ENCODE measurements around the gene TWIST1.

The TWIST1 gene

DNA sequence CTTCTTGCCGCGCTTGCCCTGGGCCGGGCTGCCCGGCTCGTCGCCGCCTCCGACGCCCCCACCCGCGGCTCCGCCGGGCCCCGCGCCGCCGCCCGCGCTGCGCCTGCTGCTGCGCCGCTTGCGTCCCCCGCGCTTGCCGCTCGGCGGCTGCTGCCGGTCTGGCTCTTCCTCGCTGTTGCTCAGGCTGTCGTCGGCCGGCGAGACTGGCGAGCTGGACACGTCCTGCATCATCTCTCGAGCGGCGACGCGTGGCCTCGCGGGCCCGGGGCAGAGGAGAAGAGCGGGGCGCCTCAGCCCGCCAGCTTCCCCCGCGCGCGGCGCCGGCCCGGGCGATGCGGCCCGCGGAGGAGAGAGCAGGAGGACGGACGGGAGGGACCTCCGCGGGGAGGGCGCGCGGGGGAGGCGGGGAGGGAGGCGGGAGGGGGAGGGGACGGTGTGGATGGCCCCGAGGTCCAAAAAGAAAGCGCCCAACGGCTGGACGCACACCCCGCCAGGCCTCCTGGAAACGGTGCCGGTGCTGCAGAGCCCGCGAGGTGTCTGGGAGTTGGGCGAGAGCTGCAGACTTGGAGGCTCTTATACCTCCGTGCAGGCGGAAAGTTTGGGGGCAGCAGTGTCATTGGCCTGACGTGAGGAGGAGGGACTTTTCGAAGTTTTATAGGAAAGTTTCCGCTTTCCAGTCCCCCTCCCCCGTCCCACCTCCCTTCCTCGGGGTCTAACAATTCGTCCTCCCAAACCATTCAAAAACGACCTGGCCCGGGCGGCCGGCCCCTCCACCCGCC is at the start of gene TWIST1:
TSS of gene TWIST1 (minus strand) at position 546 of the 779 bp plus-strand sequence. CDS start at position 231, 315 bp downstream.
- no peak for DNase-seq

DNA sequence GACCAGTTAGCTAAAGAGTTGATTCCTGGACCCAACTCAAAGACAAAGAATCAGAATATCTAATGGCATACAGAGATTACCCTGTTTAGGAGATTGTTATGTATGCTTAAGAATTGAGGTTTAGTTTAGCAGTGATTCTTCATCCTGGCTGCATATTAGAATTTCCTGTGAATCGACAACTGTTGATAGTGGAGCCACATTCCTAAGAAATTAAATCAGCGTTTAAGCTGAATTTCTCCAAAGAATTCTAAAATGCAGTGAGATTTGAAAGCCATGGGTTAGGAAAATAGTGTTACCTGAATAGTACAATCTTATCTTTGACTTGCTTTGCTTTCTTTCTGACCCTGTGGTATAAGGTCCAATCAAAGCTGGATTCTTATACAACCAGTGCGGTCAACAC is 44.2 kb upstream of the TWIST1 start:
- no peak for DNase-seq

DNA sequence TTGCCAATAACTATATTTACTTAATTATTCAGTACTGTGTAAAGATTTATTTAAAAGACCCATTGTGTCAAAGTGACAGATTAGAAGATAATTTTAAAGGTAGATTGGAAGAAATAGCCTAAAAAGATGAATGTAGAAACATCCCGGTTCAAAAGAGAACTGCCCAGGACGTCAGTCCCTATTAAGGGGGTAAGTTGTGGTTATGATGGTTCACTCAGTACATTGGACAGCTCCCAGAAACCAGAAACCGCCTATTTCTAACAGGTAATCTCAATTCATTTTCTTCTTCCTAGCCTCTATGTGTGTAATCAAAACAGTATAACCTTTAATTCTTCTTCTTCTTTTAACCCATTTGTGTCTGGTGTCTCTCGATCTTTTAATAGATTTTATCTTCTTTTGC is 29.3 kb upstream of the TWIST1 start:
- no peak for DNase-seq

DNA sequence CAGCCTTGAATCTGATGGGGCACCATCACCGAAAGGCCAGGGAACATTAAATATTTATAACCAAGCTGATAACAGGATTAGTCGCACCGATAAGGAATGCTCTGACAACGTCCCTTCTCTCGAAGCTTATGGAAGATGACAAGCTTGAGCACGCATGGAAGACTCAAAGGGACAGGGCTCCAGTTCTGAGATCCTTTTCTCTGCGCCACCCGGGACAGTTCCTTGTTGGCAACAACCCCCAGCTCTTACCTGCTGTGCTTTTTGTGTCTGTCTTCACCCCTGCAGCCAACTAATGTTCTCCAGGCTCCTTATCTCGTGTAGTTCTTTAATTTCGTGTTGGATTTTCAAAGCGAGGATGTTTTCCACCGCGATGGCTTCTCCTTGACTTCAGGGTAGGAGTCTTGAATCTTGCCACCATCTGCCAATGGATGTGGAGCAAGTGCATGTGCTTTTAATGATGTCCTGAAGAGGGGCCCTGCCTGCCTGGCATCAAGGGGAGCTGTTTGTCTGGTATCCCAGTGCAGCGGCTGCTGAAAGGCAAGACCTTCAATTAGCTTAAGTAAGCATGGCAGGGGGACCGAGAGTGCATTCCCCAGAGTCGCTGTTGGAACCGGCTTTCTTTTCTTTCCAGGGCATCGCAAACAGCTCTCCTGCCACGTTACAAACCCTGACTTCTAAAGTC is 28.1 kb upstream of the TWIST1 start:
- no peak for DNase-seq

DNA sequence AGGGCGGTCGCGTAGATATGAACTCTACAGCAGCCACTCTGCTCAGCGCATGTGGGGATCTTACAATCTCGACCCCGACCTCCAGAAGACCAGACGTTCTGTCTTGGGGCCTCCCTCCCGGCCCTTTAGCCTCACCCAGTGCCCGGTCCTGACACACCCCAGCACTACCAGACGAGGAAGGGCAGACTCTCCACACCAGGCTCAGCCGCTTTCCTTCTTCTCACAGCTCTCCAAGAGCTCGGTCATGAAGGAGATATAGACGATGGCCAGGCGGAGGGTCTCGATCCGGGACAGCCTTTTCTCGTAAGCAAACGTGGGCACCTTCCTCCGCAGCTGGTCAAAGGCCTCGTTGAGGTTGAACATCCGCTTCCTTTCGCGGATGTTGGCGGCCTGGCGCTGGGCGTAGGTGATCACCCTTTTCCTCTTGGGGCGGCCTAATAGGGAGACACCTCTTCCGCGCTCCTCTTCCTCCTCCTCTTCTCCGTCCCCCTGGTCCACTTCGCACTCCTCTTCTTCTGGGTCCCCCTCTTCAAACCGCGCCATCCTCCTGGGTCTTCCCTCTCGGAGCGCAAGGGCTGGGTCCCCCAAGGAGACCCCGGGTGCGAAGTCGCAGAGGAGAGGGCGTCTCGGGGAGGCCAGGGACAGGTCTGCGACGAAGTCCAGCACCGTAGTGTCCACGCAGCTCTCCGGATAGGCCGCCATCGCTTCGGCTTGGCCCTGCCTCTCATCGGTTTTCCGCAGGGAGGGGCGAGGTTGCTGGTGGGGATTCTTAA is 27.4 kb upstream of the TWIST1 start, which contains the start of gene FERD3L:
TSS of gene FERD3L (minus strand) at position 761 of the 773 bp plus-strand sequence. CDS start at position 702, 59 bp downstream.
- no peak for DNase-seq

DNA sequence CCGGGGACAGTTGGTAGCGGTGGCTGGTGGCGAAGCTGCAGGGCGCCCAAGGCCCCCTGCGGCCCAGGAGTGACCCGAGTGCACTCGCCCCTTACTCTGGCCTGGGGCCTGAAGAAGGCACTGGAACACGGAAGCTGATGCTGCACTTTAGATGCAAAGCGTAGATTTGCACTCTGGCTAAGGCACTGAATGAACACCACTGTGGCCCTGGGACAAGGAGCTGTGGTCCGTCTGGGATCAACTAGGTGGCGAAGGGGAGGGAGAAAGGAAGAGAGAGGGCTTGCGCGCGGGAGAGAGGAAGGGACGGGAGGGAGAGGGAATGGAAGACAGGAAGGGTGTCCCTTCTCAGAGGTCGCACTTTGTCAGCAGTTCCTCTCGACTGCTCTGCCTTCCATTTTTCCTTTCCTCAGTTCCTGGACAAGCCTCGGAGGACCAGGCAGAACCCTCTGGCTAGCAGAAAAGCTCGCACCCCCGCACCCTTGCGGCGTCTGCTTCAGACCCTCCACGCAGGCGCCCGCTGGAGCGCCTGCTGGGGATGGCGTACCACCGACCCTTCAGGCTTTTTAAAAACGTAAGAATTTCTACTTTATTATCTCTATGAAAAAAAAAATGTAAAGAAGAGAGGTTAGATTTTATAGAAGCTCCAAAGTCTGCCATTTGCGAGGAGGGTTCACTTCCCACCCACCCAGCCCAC is 26.6 kb upstream of the TWIST1 start:
- DNase-seq: no peak

DNA sequence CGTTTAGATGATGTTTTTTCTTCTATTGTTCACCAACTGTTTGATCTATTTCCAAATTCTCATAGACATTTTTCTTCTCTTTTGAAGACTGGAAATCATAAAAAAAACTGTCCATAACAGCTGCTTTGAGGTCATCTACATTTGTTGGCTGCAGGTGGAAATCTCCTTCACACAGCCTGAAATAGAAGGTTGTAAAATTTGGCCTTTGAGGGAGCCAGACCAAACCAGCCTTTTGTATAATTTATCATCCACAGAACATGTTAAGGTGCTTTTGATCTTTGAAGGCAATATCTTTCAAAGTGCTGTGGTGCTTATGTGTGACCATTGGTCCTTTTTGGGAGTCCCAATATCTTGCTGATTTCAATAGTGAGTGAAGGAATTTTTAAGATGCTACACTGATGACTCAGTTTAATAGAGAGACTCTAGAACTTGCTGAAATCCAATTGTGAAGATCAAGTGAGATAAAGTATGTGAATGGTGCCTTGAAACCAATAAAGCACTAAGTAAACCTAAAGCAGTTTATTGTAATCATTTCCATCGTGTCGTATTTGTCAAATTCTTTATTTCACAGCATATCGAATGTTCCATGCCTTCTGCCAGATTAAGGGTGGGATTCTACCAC is 22.4 kb upstream of the TWIST1 start:
- DNase-seq: no peak

DNA sequence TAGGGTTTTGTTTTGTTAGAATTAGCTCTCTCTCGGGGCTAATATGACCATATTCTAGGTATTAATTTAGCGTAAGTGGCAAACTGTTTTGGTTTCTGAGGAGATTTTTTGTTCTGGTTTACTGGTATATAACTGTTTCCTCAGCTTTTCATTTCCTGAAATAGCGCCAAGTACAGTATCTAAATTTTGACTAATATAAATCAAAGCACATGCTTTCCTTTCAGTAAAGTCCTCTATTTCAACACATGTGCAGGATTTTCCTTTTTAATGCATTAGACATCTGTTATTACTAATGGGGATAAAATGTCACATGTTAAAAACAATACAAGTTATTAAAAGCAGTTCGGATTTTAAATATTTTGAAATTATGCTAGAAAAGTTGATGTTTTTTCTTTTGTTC is 16.4 kb upstream of the TWIST1 start:
- DNase-seq: no peak

DNA sequence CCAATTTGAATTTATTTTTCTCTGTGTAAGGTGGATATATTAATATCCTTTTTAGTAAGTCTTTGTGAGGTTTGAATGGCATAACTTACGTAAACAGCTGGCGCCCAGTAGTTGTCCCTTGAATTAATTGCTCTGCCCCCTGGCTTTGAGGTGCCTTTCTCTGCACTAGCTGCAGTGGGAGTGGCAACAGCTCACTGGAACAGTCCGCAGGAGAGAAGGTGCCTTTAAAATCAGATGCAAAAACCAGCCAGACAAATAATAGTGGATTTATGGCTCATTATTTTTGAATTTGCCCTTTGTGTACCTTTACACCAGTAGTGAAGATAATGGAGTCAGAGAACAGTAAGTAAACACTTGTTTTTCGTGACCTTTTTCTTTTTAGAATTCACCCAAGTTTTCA is 16.0 kb upstream of the TWIST1 start:
- no peak for DNase-seq

DNA sequence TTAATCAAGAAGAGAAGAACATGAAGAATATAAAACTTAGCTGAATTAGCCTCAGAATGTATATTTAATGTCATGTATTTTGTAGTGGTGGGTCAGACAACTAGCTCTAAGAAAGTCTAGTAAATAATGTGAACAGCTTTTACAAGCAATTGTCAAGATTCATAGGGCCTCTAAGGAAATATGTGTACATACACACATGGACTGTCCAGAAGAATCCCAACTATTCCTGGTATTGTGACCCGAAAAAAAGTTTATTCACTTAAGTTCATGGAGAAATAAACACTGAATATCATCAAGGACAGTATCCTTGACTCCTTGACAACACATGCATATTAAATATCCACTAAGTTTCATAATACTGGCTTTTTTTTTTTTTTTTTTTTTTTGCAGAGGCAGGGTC is 11.4 kb upstream of the TWIST1 start:
- no peak for DNase-seq

DNA sequence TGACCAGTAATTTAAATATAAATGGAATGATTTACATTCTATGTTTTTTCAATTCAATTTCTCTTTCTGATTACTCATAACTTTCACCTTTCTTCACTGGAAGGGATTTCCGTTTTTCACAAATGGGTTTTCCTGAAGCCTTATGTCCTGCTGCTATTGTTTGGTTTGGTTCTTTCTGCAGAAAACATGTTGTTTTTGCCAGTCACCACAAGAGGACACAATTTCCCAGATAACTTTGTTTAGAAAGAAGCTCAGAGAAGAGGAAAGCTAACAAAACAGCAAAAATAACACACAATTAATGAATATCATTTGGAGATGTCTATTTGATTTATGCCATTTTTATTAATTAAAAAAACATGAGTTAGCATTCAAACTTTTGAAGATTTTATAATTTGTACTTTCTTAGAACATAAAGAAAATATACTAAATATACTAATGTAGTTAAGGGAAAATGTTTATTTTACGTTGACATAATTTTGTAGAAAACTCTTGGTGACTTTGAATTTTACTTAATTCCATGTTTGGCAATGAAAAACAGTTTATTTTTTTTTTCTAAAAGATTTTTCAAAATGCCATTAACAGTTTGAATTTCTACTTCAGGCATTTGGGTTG is 4.6 kb upstream of the TWIST1 start:
- no peak for DNase-seq

DNA sequence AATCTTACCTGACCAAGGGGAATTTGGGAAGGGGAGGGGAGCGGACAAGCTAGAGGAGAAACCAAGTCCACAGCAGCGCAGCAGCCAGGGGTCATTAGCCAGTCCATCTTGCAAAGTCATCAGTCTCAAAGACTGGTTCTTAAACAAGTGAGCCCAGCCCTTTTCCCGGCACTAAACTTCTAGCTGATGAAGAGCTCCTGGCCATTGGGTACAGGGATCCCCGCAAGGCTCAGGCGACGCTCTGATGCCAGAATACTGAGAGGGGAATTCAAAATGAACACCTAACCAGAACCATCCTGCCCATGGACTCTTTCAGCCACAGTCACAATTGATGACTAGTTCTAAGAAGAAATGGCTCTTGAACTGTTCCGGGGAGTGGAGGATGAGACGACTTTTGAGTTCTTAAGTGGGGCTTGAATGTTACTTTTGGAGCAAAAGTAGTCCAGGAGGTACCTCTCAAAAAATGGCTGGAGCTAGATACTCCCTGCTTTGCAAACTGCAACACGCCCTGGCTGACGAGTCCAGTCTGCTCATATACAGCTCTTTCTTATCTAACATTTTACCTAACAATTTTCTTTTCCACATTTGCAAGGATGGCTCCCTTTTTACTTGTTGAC is 2.5 kb upstream of the TWIST1 start:
- DNase-seq: no peak

DNA sequence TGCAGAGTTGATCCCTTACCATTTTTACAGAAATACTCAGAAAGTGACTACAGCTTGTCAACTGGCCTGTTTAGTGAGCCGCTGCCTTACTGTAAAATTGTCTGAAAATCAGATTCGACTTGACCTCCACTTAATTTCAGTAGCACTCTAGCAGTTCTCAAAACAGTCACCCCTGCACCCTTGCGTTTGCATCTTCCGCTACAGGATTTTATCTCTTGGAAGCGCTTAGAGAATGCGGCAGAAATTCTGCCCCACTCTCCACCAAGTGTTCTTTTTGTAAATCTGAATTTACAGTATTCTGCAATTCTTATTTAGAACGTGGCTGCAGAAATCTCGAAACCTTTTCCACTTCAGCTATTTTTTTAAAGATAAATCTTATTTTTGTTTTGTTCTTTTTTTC is 1.9 kb upstream of the TWIST1 start:
- no peak for DNase-seq

DNA sequence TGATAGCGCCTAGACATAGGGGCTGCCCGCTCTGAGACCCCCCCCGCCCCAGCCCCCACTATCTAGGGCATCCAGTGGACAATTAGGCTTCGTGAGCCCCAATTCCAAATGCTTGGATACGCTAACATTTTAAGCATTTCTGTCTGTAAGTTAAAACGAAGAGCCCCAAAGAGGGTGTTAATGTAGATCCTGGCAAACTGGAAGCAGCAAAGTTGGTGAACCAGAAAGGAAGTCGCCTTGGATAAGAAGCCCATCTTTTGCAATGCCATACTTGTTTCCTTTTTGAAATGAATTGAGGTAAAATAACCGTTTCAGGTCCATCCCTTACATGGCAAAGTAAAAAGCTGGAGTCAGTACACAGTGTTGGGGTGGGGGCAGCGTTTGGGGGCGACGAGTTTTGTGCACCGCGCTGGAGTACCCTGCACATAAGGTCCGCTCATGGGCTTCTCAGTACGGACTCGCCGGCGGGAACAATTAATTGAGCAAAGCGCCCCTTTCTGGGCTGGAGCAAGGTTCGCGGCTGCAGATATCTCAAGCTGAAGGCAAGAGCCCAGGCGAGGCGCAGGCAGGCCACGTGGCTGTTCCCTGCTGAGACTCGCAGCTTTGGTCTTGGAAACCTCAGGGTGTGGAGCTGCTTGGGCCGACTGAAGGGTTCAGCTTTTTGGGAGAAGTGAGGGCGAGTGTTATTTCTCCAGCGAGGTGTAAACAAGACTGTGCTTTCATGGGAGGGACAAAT is 1.4 kb upstream of the TWIST1 start:
- no peak for DNase-seq

DNA sequence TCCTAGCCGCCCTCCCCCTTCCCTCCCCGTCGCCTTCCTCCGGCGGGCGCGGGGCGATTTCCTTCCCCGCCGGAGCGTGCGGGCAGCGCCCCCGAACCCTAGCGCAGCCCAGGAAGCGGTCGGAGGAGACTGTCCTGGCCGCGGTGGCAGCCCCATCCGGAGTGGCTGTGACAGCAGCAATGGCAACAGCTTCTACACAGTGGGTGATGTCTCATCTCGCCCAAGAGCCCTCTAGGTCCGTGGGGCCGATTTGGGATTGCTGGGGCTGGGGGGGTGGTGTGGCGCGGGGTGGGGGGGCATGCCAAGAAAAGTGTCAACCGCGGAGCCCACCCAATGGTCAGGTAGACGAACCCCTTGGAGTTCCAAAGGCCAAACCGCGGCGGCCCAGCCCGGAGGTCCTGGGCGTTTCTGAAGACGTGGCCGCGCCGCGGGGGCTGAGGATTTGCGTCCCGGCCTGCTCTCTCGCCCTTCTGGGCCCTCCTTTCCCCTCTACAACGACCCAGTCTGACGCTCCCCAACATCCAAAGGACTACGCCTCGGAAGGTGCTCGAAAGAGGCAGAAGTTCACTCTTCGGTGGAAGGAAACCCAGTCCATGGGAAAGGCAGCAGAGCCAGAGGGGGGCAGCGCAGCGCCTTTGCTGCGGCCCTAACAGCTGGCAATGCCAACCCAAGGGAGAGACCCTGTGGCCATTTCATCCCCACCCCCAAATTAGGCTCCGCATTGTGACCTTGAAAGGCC is 603 bp upstream of the TWIST1 start:
- DNase-seq: no peak

DNA sequence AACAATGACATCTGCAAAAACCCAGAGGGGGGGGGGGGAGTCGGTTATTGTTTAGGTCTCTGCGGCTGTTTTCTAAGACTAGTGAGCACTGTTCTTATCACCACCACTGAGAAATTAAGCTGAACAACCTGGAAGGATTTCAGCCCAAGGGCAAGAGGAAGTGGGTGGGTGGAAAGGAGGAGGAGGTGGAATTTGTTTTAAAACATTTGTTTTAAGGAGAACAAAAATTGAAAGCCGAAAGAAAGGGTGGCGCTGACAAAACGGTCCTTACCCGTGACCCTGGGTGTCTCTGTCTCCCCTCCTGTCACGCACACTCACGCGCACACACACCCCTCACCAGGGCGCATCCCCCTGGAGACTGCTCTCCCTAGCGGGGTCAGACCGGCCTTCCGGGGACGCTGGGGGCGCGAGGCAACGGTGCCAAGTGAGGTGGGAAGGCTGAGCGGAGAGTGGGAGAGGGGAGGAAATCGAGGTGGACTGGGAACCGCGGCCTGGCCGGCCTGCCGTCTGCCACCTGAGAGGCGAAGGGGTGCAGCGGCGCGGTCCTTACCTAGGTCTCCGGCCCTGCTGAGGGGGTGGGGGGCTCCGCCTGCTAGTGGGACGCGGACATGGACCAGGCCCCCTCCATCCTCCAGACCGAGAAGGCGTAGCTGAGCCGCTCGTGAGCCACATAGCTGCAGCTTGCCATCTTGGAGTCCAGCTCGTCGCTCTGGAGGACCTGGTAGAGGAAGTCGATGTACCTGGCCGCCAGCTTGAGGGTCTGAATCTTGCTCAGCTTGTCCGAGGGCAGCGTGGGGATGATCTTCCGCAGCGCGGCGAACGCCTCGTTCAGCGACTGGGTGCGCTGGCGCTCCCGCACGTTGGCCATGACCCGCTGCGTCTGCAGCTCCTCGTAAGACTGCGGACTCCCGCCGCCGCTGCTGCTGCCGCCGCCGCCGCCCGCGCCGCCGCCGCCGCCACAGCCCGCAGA is 1.0 kb downstream of the TWIST1 start:
- no peak for DNase-seq

DNA sequence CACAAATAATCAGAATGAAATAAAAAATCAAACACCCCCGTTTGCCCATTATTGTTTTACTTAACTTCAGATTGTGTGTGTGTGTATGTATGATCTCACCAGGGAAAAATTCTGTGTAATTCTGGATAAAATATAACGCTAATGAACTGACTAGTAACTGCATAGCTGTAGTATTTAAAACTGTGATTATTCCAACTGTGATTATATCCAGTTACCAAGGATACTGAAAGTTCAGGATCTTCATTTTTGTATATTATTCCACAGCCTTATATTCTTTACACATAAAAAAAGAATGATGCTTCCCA is 2.9 kb downstream of the TWIST1 start:
- no peak for DNase-seq

DNA sequence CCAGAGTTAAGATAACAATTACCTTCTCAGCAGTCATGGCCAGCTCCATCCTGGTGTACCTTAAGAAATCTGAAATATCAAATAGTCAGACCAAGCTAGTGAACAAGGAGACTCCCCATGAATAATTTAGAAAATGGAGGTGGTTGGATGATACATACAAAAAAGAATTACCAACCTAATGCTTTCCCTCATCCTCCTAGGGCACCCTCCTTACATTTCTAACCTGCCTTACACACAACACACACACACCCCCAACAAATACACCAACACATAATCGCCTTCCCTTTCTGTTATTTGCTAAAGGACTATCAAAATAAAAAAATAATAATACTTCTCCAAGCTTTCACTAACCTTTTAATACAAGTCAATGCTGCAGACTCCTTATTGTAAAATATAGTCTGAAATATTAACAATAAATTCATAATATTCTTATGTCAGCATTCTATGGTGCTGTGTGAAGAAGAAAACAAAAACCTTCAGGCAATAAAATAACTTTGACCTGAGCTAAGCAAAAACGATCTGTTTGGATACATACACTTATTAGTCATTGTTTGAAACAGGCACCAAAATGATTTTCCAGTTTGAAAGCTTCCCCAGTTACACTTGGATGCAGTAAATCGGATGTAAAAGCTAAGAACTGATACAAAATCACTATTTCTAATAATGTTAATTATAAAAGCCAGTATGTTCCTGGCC is 3.4 kb downstream of the TWIST1 start:
- DNase-seq: no peak

DNA sequence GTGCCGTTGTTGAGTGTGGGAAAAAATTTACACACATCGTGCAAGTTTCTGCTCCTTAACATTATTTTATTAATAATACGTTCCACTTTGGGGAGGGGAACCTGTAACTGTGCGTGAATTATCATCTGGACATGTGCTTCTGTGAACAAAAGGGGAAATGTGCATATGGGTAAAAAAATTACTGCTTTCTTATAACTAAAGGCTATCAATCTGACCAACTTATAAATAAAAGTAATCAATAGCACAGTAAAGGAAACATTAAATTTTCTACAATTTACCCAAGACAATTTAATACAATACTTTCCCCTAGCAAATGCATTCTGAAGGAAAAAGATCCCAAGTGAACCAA is 4.5 kb downstream of the TWIST1 start:
- no peak for DNase-seq
